Measurements from ENCODE around the gene SLC38A1.

Gene SLC38A1

GRCh38 chr12:46230306-46230705 lies 38.5 kb downstream of the SLC38A1 start:
- no peak for DNase-seq

- DNase-seq: peak; percentile 39
These were observed 41.2 kb downstream of the SLC38A1 start for GRCh38 chr12:46227616-46228015.

- DNase-seq: no peak
These were observed 44.5 kb downstream of the SLC38A1 start for GRCh38 chr12:46224386-46224785.

- DNase-seq: no peak
These were observed 45.8 kb downstream of the SLC38A1 start for GRCh38 chr12:46223047-46223446.

- DNase-seq: peak; percentile 40
These were observed 46.2 kb downstream of the SLC38A1 start for GRCh38 chr12:46222636-46223035.

- no peak for DNase-seq
These were observed 47.4 kb downstream of the SLC38A1 start for GRCh38 chr12:46221255-46222128.

GRCh38 chr12:46219877-46220655 lies 48.8 kb downstream of the SLC38A1 start:
- DNase-seq: peak; percentile 78

- DNase-seq: no peak
These were observed 49.5 kb downstream of the SLC38A1 start for GRCh38 chr12:46219132-46219876.

GRCh38 chr12:46218322-46219095 lies 50.3 kb downstream of the SLC38A1 start:
- DNase-seq: peak; percentile 15

- peak; percentile 94 for DNase-seq
These were observed 51.1 kb downstream of the SLC38A1 start for GRCh38 chr12:46217541-46218321.

GRCh38 chr12:46214668-46215436 lies 54.0 kb downstream of the SLC38A1 start:
- peak; percentile 58 for DNase-seq

- no peak for DNase-seq
These were observed 56.5 kb downstream of the SLC38A1 start for GRCh38 chr12:46212108-46212982.

GRCh38 chr12:46210873-46211439 lies 57.9 kb downstream of the SLC38A1 start:
- DNase-seq: peak; percentile 52

- no peak for DNase-seq
These were observed 58.6 kb downstream of the SLC38A1 start for GRCh38 chr12:46209914-46210872.

GRCh38 chr12:46209170-46209569 lies 59.7 kb downstream of the SLC38A1 start:
- no peak for DNase-seq

- DNase-seq: no peak
These were observed 60.5 kb downstream of the SLC38A1 start for GRCh38 chr12:46208370-46208769.

- DNase-seq: no peak
These were observed 61.2 kb downstream of the SLC38A1 start for GRCh38 chr12:46207644-46208043.

- no peak for DNase-seq
These were observed 62.4 kb downstream of the SLC38A1 start for GRCh38 chr12:46206471-46206870.
